MCF 10A (cell line): ENCODE measurements around the gene CISD3. TPM values are rescaled to one million over a fixed set of nuclear protein-coding genes. Genes with fewer than 3 reads are reported as not detected.
A peak's percentile ranks its signal among the peaks of the same experiment; 100 is the strongest.

Source experiments
- BruUV-seq: library from RNA; stranded (reverse); fragments of 400-500 nt; replicated peaks from 2 replicates; lab custom pipeline; 2021; lab: Mats Ljungman, UMichigan
- CTCF ChIA-PET: fragments of 300-600 bp; sonication (Branson Sonifier 250); formaldehyde crosslinking; extraction: SDS; loops from one replicate; lab custom pipeline; 2021; ENCODE audit warnings: antibody characterized with exemption, inconsistent platforms; lab: Yijun Ruan, JAX
- POLR2A ChIA-PET: fragments of 300-600, 350-650 bp; sonication (Branson Sonifier 250); formaldehyde crosslinking; extraction: SDS; loops from one replicate; lab custom pipeline; 2020; ENCODE audit warnings: antibody characterized with exemption, inconsistent platforms; lab: Yijun Ruan, JAX
- DNase-seq: peaks from one replicate; pipeline ENCODE4 v3.0.0-alpha.2; 2018; ENCODE audit not compliant: unreplicated experiment
- H3K27ac Mint-ChIP-seq: one replicate; pipeline ENCODE4 v1.8.0; 2022; ENCODE audit warnings: mild to moderate bottlenecking, low read depth, mixed read lengths; ENCODE audit not compliant: unreplicated experiment
- H3K27me3 Mint-ChIP-seq: one replicate; pipeline ENCODE4 v1.8.0; 2022; ENCODE audit warnings: mixed read lengths; ENCODE audit not compliant: insufficient read depth, unreplicated experiment
- H3K36me3 Mint-ChIP-seq: one replicate; pipeline ENCODE4 v1.8.0; 2022; ENCODE audit warnings: mild to moderate bottlenecking, moderate library complexity, mixed read lengths; ENCODE audit not compliant: insufficient read depth, unreplicated experiment
- H3K4me1 Mint-ChIP-seq: one replicate; pipeline ENCODE4 v1.8.0; 2022; ENCODE audit warnings: mixed read lengths; ENCODE audit not compliant: insufficient read depth, unreplicated experiment
- H3K4me3 Mint-ChIP-seq: one replicate; pipeline ENCODE4 v1.8.0; 2022; ENCODE audit warnings: mild to moderate bottlenecking, moderate library complexity, mixed read lengths; ENCODE audit not compliant: unreplicated experiment
- H3K9me3 Mint-ChIP-seq: one replicate; pipeline ENCODE4 v1.8.0; 2022; ENCODE audit warnings: mixed read lengths; ENCODE audit not compliant: unreplicated experiment
- CTCF ChIP-seq: fragments of 200-600 bp; IDR thresholded peaks from one replicate; pipeline ENCODE4 v1.8.0; 2022; ENCODE audit warnings: antibody characterized with exemption, mild to moderate bottlenecking; ENCODE audit not compliant: unreplicated experiment
- intact Hi-C: fragments of 100-400 bp; cut with micrococcal nuclease; formaldehyde crosslinking; loops from 2 replicates; pipeline ENCODE4 v1.14.1; 2022
- total RNA-seq: library from RNA; stranded (reverse); gene quantifications from 2 replicates; pipeline ENCODE4 v1.2.3, GENCODE V29; 2022

Gene CISD3
- total RNA-seq, 1 experiment from 2014 or later = 42.0 TPM

- TSS peak; percentile 34 for BruUV-seq
- ChIA-PET CTCF (interaction anchor here (0.6 to 1.5 kb wide), 4 partner anchors 21 to 29 kb away, joined by 3 to 5 read pairs (median 4); no protein-coding TSS in a partner anchor), POLR2A (interaction anchor here (0.6 to 4.6 kb wide), 23 partner anchors 10 to 1057 kb away, joined by 3 to 39 read pairs (median 4); partner anchors contain the start of genes CISD3, EPOP, LASP1 and PSMB3)
- peaks cover 30% of the 10 kb centered on the region for H3K36me3 Mint-ChIP-seq
- peak within 1 kb of the TSS; percentile 99 for H3K4me3 Mint-ChIP-seq
- no peak for TF ChIP-seq CTCF
- peak; percentile 75 for DNase-seq
- H3K27ac Mint-ChIP-seq = peak within 1 kb of the TSS; percentile 90
- H3K9me3 Mint-ChIP-seq = no peaks in the 10 kb centered on the region
- H3K27me3 Mint-ChIP-seq = no peaks in the 10 kb centered on the region
- peaks cover 17% of the 10 kb centered on the region for H3K4me1 Mint-ChIP-seq
- intact Hi-C loops = loop anchor here (10.0 kb wide), 1 partner anchor 50 kb away; the partner anchor contains the start of gene PSMB3
These were observed 25.3 kb upstream of the CISD3 start, which contains the start of gene MLLT6 for GRCh38 chr17:38704606-38705522. Gene MLLT6, plus strand, starts transcription at chr17:38705273. Its CDS starts 360 bp downstream, at chr17:38705633.

- Mint-ChIP-seq H3K27me3 (no peaks in the 10 kb centered on the region), H3K9me3 (no peaks in the 10 kb centered on the region), H3K27ac (peak overlapping the region; percentile 90), H3K4me3 (peak overlapping the region; percentile 99), H3K4me1 (peaks cover 17% of the 10 kb centered on the region), H3K36me3 (peaks cover 36% of the 10 kb centered on the region)
- intact Hi-C loops = loop anchor here (10.0 kb wide), 1 partner anchor 49 kb away; the partner anchor contains the start of gene PSMB3
- TF ChIP-seq CTCF = no peak
- CTCF ChIA-PET = interaction anchor here (1.5 kb wide), 1 partner anchor 22 kb away, joined by 5 read pairs; no protein-coding TSS in a partner anchor
- no peak for DNase-seq
- POLR2A ChIA-PET = interaction anchor here (0.7 to 4.6 kb wide), 17 partner anchors 9 to 241 kb away, joined by 3 to 39 read pairs (median 7); partner anchors contain the start of genes CISD3, EPOP, LASP1 and PSMB3
- BruUV-seq = no TSS peak
These were observed 24.7 kb upstream of the CISD3 start for GRCh38 chr17:38705523-38705802.

GRCh38 chr17:38705803-38706504, 24.2 kb upstream of the CISD3 start:
- POLR2A ChIA-PET = interaction anchor here (0.5 to 4.0 kb wide), 15 partner anchors 9 to 460 kb away, joined by 3 to 29 read pairs (median 3); partner anchors contain the start of genes ARL5C and PSMB3
- Mint-ChIP-seq H3K27me3 (no peaks in the 10 kb centered on the region), H3K4me3 (peak overlapping the region; percentile 99), H3K27ac (peak overlapping the region; percentile 90), H3K4me1 (peaks cover 17% of the 10 kb centered on the region), H3K36me3 (peaks cover 41% of the 10 kb centered on the region), H3K9me3 (no peaks in the 10 kb centered on the region)
- peak; percentile 51 for DNase-seq
- intact Hi-C loops = loop anchor here (10.0 kb wide), 1 partner anchor 49 kb away; the partner anchor contains the start of gene PSMB3
- TF ChIP-seq CTCF = no peak
- CTCF ChIA-PET = interaction anchor here (0.7 kb wide), 1 partner anchor 30 kb away, joined by 3 read pairs; no protein-coding TSS in a partner anchor
- no TSS peak for BruUV-seq
